ENCODE data around the gene MAP2. TPM values are rescaled to one million over a fixed set of nuclear protein-coding genes. Genes with fewer than 3 reads are reported as not detected.

MAP2 gene
- polyA plus RNA-seq, 1 donor (not counting 4 experiments of a cell fraction or from before 2014, with no cell fraction given) = 16.2 TPM

GRCh38 chr2:209673811-209674210, 250.0 kb downstream of the MAP2 start:
- Histone ChIP-seq H3K9me3 (ENCODE audit: control insufficient read depth, low read depth, low read length) (no peaks in the 10 kb centered on the region), H3K36me3 (ENCODE audit: control insufficient read depth in 2 of 2, extremely low read depth in 1 of 2, insufficient read depth in 2 of 2, low read length in 2 of 2) (no peaks in the 10 kb centered on the region), H4K20me1 (ENCODE audit: control insufficient read depth, extremely low read depth, insufficient read depth, low read length) (no peaks in the 10 kb centered on the region), H3K4me1 (ENCODE audit: control insufficient read depth, extremely low read depth, insufficient read depth, low read length) (no peaks in the 10 kb centered on the region), H3K79me2 (ENCODE audit: control insufficient read depth, insufficient read depth, low read length) (no peaks in the 10 kb centered on the region), H2AFZ (ENCODE audit: control insufficient read depth, low read length) (no peak overlapping the region), H3K9ac (ENCODE audit: control insufficient read depth, extremely low read depth, insufficient read depth, low read length) (no peak overlapping the region), H3K27me3 (ENCODE audit: control insufficient read depth, extremely low read depth, insufficient read depth, low read length) (no peaks in the 10 kb centered on the region), H3K9me1 (ENCODE audit: control insufficient read depth, extremely low read depth, insufficient read depth, low read length) (no peaks in the 10 kb centered on the region), H3K4me2 (ENCODE audit: control insufficient read depth, extremely low read depth, insufficient read depth, low read depth, low read length) (no peak overlapping the region), H3K27ac (ENCODE audit: control insufficient read depth, insufficient read depth, low read length) (no peak overlapping the region), H3K4me3 (ENCODE audit: control insufficient read depth in 2 of 3, extremely low read depth in 1 of 3, insufficient read depth in 2 of 3, low read depth in 1 of 3, low read length in 3 of 3) (no peak overlapping the region)
- no peak for FAIRE-seq
- no peak for TF ChIP-seq EZH2 (IDR thresholded peaks at IDR 0.05; ENCODE audit: low read length)
- no peak for TF ChIP-seq CTCF (optimal IDR thresholded peaks at IDR 0.05 in 1 of 3, IDR thresholded peaks at IDR 0.05 in 1 of 3, conservative IDR thresholded peaks at IDR 0.05 in 1 of 3; ENCODE audit: extremely low read depth in 1 of 3, insufficient read depth in 2 of 3, low read length in 3 of 3)
- no peak for DNase-seq (ENCODE audit: low read depth, low spot score)
- dilution Hi-C loops (cut with MboI; ENCODE audit: extremely low pct_ligation_motif_present, low sequenced_read_pairs) = no loop called here

- Histone ChIP-seq H4K20me1 (ENCODE audit: control insufficient read depth, extremely low read depth, insufficient read depth, low read length) (no peaks in the 10 kb centered on the region), H3K9me3 (ENCODE audit: control insufficient read depth, low read depth, low read length) (no peaks in the 10 kb centered on the region), H3K9me1 (ENCODE audit: control insufficient read depth, extremely low read depth, insufficient read depth, low read length) (no peaks in the 10 kb centered on the region), H3K4me3 (ENCODE audit: control insufficient read depth in 2 of 3, extremely low read depth in 1 of 3, insufficient read depth in 2 of 3, low read depth in 1 of 3, low read length in 3 of 3) (no peak overlapping the region), H3K79me2 (ENCODE audit: control insufficient read depth, insufficient read depth, low read length) (no peaks in the 10 kb centered on the region), H3K4me2 (ENCODE audit: control insufficient read depth, extremely low read depth, insufficient read depth, low read depth, low read length) (no peak overlapping the region), H3K36me3 (ENCODE audit: control insufficient read depth in 2 of 2, extremely low read depth in 1 of 2, insufficient read depth in 2 of 2, low read length in 2 of 2) (no peaks in the 10 kb centered on the region), H2AFZ (ENCODE audit: control insufficient read depth, low read length) (no peak overlapping the region), H3K9ac (ENCODE audit: control insufficient read depth, extremely low read depth, insufficient read depth, low read length) (no peak overlapping the region), H3K27me3 (ENCODE audit: control insufficient read depth, extremely low read depth, insufficient read depth, low read length) (no peaks in the 10 kb centered on the region), H3K27ac (ENCODE audit: control insufficient read depth, insufficient read depth, low read length) (no peak overlapping the region), H3K4me1 (ENCODE audit: control insufficient read depth, extremely low read depth, insufficient read depth, low read length) (no peaks in the 10 kb centered on the region)
- FAIRE-seq (no peak), DNase-seq (ENCODE audit: low read depth, low spot score) (no peak)
- TF ChIP-seq EZH2 (IDR thresholded peaks at IDR 0.05; ENCODE audit: low read length) = no peak
- dilution Hi-C loops (cut with MboI; ENCODE audit: extremely low pct_ligation_motif_present, low sequenced_read_pairs) = no loop called here
Measured at GRCh38 chr2:209680596-209680995, 256.7 kb downstream of the MAP2 start.

- H3K4me2 ChIP-seq (ENCODE audit: control insufficient read depth, extremely low read depth, insufficient read depth, low read depth, low read length) = no peak overlapping the region
- FAIRE-seq (no peak), DNase-seq (ENCODE audit: low read depth, low spot score) (no peak)
- TF ChIP-seq EZH2 (IDR thresholded peaks at IDR 0.05; ENCODE audit: low read length) = no peak
- no peak for TF ChIP-seq CTCF (optimal IDR thresholded peaks at IDR 0.05 in 1 of 3, IDR thresholded peaks at IDR 0.05 in 1 of 3, conservative IDR thresholded peaks at IDR 0.05 in 1 of 3; ENCODE audit: extremely low read depth in 1 of 3, insufficient read depth in 2 of 3, low read length in 3 of 3)
- no peaks in the 10 kb centered on the region for H4K20me1 ChIP-seq (ENCODE audit: control insufficient read depth, extremely low read depth, insufficient read depth, low read length)
- H3K4me1 ChIP-seq (ENCODE audit: control insufficient read depth, extremely low read depth, insufficient read depth, low read length) = no peaks in the 10 kb centered on the region
- H3K79me2 ChIP-seq (ENCODE audit: control insufficient read depth, insufficient read depth, low read length) = no peaks in the 10 kb centered on the region
- H3K27me3 ChIP-seq (ENCODE audit: control insufficient read depth, extremely low read depth, insufficient read depth, low read length) = no peaks in the 10 kb centered on the region
- dilution Hi-C loops (cut with MboI; ENCODE audit: extremely low pct_ligation_motif_present, low sequenced_read_pairs) = no loop called here
- H3K9ac ChIP-seq (ENCODE audit: control insufficient read depth, extremely low read depth, insufficient read depth, low read length) = no peak overlapping the region
- H2AFZ ChIP-seq (ENCODE audit: control insufficient read depth, low read length) = no peak overlapping the region
- H3K27ac ChIP-seq (ENCODE audit: control insufficient read depth, insufficient read depth, low read length) = no peak overlapping the region
- H3K9me1 ChIP-seq (ENCODE audit: control insufficient read depth, extremely low read depth, insufficient read depth, low read length) = no peaks in the 10 kb centered on the region
- H3K36me3 ChIP-seq (ENCODE audit: control insufficient read depth in 2 of 2, extremely low read depth in 1 of 2, insufficient read depth in 2 of 2, low read length in 2 of 2) = no peaks in the 10 kb centered on the region
- no peak overlapping the region for H3K4me3 ChIP-seq (ENCODE audit: control insufficient read depth in 2 of 3, extremely low read depth in 1 of 3, insufficient read depth in 2 of 3, low read depth in 1 of 3, low read length in 3 of 3)
- no peaks in the 10 kb centered on the region for H3K9me3 ChIP-seq (ENCODE audit: control insufficient read depth, low read depth, low read length)
Measured at GRCh38 chr2:209681201-209681735, 257.4 kb downstream of the MAP2 start.
